Right ventricle myocardium superior (tissue), 1 donor: ENCODE results near the gene CMKLR1. TPM values are rescaled to one million over a fixed set of nuclear protein-coding genes. Genes with fewer than 3 reads are reported as not detected.

ENCODE experiments used
- ATAC-seq: fragments of 200-7000 bp; cut with Tn5 transposase; one replicate; pipeline ENCODE4 v1.9.1; 2020; ENCODE audit warnings: mild to moderate bottlenecking; ENCODE audit not compliant: poor library complexity
- DNase-seq: peaks from one replicate; pipeline ENCODE4 v3.0.0-alpha.2; 2020
- intact Hi-C: fragments of 100-400 bp; cut with DNase I; formaldehyde crosslinking; loops from one replicate; pipeline ENCODE4 v1.11.2; 2022
- long read RNA-seq: library from polyadenylated mRNA; unstranded; transcript quantifications from one replicate; pipeline ENCODE4 v2.0.0, GENCODE V29; 2021
- total RNA-seq: library from RNA; stranded (reverse); fragmentation: NEBNext Ultra II Directional; extraction: Animal tissue kit (Norgen Biotek cat#: 25700); gene quantifications from one replicate; pipeline ENCODE4 v1.2.1, GENCODE V29; 2021
- donor health status: DM: no; HTN: yes; CAD: no; lungs with severe emphysema.

The CMKLR1 gene
- 7.2 TPM for total RNA-seq
- long read RNA-seq, partial matches to known transcripts: 0 of 3 reads
- long read RNA-seq, other reads (novel, unspliced or antisense): 2 of 3 reads

DNA sequence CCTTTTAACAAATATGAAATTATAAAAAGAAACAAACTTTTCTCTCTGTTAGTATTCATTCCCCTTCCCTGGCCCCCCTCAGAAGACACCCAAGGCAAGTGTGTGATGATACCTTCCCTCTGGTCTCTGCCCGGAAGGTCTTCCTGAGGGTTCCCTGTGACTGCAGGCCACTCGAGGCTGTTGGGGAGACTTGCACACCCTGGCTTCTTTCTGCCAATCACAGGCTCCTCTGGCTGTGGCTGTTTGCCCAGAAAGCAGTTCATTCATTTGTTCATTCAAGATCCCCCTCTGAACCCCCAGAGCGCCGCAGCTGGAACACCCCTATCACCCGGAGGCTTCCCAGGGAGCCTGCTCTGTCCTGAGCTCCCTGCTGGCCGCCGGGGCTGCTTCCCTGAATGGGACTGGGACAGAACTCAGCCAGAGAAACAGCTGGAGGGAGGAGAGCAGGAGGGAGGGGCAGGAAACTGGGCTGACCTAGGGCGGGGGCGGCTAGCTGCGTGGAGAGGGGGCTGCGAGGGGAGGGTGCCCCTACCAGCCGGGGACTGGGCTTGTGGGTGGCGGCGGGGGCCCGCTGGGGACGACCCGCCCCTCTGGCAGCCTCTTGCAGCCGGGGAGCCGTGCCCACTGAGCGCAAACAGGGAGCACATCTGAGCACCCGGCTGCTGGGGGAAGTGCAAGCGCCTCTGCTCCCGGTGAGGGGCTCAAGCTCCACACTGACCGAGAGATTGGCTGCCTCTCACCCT lies at the start of gene CMKLR1:
TSS of gene CMKLR1 (minus strand) at position 397 of the 743 bp plus-strand sequence. CDS start 45,720 bp downstream, outside the sequence.
- DNase-seq (peak; percentile 79), ATAC-seq (peak; percentile 85)
- intact Hi-C loops: no loop called here

GRCh38 chr12:108387771-108388170 lies 48.7 kb upstream of the CMKLR1 start:
- ATAC-seq (no peak), DNase-seq (no peak)
- intact Hi-C loops: no loop called here

DNA sequence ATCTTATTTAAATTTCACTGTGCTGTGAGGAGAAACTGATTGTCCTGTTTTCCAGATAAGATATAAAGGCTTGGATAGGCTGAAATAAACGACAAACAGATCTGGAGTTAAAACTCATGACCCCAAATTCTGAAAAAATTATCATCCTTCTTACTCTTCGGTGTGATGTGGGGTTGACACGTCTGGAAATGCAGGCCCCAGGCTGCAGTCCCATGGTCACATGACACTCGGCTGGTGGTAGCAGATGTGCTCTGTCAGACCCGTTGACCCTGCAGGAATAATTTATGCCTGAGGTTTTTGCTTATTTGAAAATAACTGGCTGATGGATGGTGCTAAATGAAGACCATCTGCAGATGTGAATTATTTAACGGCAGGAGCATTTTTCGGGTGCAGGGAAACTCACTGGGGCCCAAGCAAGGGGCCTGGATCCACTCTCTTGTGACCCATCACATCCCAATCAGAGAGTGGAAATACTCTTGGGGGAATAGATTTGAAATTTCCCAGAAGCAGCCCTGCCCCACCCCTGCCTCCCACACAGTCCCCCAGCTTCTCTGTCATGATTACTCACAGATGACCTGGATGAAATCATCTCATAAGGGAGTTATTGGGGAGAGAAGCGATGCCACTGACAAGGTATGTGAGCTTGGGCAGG lies 47.7 kb upstream of the CMKLR1 start:
- intact Hi-C loops: no loop called here
- ATAC-seq: no peak
- DNase-seq: no peak

DNA sequence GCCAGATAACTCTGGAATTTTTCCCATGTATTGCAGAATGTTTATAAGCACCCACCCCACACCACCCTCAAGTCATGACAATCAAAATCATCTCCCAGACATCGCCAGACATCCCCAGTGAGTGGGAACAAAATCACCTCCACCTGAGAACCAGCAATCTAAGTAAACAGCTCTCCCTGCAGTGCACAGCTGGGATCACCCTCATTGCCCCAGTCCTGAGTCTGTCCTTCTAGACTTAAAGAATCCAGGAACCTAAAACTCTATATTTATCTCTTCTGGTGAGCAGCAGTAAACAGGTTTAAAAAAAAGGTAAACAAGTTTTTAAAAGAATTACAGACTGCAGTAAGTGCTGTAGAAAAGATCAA lies 43.3 kb upstream of the CMKLR1 start:
- intact Hi-C loops: no loop called here
- ATAC-seq: no peak
- DNase-seq: no peak

DNA sequence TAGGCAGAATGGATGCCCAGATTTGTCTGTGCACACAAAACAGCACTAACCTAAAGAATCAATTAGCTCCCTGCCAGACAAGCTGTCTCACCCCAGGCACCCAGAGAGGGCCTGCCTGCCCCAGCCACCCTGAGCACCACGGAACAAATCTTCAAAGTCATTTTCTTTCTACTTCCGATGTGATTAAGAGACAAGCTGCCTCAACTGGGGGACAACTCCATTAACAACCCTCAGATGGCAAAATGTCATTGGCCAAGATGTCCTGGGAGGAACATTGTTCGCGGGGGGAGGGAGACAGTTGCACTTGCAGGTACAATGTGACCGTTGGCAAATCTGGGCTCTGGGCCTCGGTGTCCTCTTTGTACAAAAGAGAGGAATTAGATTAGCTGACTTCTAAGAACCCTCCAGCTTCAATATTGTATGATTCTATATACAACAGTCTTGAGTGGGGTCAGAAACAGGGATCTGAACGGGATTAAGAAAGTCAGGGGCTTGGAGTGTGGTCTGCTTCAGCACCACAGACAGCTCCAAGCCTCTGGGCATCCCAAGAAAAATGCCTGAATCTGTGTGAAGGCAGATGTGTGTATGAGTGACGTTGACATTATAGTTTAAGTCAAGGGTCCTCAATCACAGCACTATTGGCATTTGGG lies 42.8 kb upstream of the CMKLR1 start:
- intact Hi-C loops: no loop called here
- no peak for ATAC-seq
- DNase-seq: no peak

GRCh38 chr12:108380382-108380781 lies 41.3 kb upstream of the CMKLR1 start:
- ATAC-seq: no peak
- intact Hi-C loops: no loop called here
- no peak for DNase-seq

DNA sequence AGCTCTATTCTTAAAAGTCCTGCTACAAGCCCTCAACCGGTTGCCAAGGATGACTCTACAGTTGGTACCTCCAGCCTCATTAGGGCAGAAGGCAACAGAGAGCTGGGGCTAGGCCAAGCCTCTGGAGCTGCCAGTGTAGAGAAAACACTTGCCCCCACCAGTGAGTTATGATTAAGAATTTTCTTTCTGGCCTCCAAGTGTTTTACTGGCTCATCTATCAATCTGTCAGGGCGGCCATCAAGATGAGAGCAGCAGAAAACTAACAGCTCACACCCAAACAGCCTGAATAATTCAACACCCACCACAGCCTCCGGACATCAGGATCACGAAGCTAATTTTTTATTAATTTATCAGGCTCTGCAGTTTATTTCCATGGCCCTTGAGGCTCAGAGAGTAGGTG lies 40.7 kb upstream of the CMKLR1 start:
- no peak for ATAC-seq
- intact Hi-C loops: no loop called here

GRCh38 chr12:108378926-108379325 lies 39.8 kb upstream of the CMKLR1 start:
- no peak for ATAC-seq
- intact Hi-C loops: no loop called here
- no peak for DNase-seq

More for the DNA sequence above, 40.7 kb upstream of the CMKLR1 start:
- DNase-seq: no peak

GRCh38 chr12:108377260-108377659 lies 38.1 kb upstream of the CMKLR1 start:
- ATAC-seq (no peak), DNase-seq (no peak)
- intact Hi-C loops: no loop called here

GRCh38 chr12:108375986-108376663 lies 37.0 kb upstream of the CMKLR1 start:
- no peak for ATAC-seq
- intact Hi-C loops: no loop called here
- DNase-seq: no peak

DNA sequence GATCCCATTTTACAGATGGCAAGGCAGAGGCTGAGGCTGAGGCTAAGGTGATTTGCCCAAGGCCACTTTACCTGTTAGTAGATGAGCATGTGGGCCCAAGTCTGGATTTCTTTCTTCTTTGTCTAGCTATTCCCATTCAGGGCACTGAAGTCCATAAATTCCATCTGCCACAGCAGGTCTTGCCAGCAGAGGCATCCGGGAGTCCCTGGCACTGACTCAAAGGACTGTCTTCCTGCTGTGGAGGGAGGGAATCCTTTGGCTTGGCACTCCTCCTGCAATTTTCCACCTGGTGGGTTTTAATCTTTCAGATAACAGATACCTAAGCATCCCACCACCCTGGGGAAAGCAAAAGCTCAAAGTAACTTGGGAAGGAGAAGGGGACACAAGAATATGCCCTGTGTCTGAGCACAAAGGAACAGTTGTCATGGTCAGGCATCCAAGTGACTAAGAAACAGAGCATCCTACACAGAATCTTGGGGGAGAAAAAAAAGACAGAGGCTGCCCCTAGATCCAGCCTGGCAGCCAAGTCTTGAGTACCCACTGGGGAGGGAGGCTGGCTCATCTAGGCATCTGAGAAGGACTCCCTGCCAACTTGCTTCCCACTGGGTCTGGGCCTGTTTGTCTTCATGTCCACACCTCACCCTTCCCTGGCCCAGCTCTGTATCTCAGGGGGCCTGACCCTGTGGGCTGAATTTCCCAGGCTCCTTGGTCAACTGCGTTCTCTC lies 35.6 kb upstream of the CMKLR1 start:
- intact Hi-C loops: no loop called here
- no peak for DNase-seq
- no peak for ATAC-seq

DNA sequence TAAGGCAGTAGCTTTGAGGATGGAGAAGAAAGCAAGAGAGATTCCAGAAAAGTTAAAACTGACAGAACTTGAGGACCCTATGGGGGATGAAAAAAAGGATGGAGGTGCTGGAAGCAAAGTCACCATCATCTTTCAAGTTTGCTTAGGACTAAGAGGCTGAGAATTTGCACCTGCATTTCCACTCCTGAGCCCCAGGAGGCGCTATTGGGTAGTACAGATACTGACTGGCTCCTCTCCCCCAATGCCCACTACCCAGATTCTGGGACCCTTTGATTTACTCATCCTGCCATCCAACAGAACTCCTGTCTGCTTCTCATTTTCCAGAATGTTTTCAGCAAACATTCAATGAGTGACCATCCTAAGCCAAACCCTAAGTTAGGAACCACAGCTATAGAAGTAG lies 34.0 kb upstream of the CMKLR1 start:
- DNase-seq (no peak), ATAC-seq (no peak)
- intact Hi-C loops: no loop called here

DNA sequence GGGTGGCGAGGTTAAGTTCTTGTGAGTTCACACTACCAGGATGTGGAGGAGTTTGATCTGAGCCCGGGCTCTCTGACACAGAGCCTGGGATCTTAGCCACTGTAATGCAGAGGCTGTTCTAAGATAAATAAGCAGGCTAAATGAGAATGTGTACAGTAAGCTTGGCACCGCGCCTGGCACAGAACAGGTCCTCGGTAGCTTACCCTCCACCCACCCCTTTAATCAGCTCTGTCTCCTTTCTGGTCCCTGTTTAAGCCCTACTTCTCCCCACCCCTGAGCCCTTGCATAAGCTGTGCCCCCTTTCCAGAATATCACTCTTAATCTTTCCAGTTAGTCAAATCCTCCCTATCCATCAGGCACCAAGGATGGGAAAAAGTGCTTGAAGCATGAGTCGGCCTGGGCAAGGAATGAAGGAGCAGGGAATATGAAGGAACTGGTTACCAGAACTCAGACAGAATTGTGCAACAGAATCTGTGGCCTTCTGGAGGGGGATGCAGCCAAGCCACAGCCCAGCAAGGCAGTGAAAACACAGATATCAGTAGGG lies 32.8 kb upstream of the CMKLR1 start:
- DNase-seq: no peak
- peak; percentile 38 for ATAC-seq

GRCh38 chr12:108370415-108370814 lies 31.3 kb upstream of the CMKLR1 start:
- intact Hi-C loops: no loop called here
- DNase-seq: no peak
- no peak for ATAC-seq

More for the DNA sequence above, 32.8 kb upstream of the CMKLR1 start:
- intact Hi-C loops: no loop called here

GRCh38 chr12:108369736-108370396 lies 30.8 kb upstream of the CMKLR1 start:
- DNase-seq (no peak), ATAC-seq (no peak)

DNA sequence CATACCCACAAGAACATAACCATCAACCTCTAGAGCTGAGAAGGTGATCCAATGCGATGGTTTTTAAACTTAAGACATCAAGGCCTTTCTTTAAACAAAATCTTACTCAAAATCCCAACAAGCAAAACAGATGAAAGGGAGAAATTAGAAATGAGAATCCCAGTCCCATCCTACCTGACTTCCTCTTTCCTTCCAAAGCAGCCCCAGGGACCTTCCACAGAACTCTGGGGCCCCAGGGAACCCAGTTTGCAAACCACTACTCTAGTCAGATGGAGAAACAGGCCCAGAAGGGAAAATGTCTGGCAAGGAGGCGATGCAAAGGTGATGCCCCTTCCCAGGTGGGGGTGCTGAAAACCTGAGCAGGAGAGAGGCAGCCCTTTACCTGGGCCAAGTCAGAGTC lies 29.0 kb upstream of the CMKLR1 start:
- no peak for ATAC-seq
- DNase-seq: no peak
- intact Hi-C loops: no loop called here

More at GRCh38 chr12:108369736-108370396, 30.8 kb upstream of the CMKLR1 start:
- intact Hi-C loops: no loop called here

GRCh38 chr12:108367436-108367835 lies 28.3 kb upstream of the CMKLR1 start:
- ATAC-seq: peak; percentile 41
- DNase-seq: no peak
- intact Hi-C loops: no loop called here

DNA sequence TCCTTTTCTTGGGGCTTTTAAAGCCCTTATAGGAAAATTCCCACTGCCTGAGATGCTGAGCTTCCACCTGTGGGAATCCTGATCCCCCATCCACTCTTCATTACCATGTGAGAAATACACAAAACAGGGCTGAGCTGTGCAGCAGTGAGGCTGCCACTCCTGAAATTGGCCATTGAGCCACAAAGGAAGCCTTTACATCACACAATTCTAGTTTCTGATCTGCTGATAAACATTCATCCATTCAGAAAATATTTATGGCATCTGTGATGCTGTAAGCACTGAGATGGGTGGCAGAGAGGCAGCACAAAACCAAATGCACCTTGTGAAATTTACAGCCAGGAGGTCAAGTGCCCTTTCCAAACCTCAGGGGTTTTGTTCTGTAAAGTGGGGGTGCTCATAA lies 26.2 kb upstream of the CMKLR1 start:
- no peak for DNase-seq
- intact Hi-C loops: no loop called here
- no peak for ATAC-seq
